GM12873 (cell line): ENCODE data around the gene DHX29.
A peak's percentile ranks its signal among the peaks of the same experiment; 100 is the strongest.

Experiments
- TF ChIP-seq, protein P1 (sequence below): IDR thresholded peaks from 2 replicates; pipeline ENCODE4 v1.5.1; 2012; ENCODE audit warnings: low read depth, mild to moderate bottlenecking, moderate library complexity, low read length, control low read depth; ENCODE audit not compliant: insufficient read depth; ENCODE audit errors: missing control alignments

Gene DHX29

DNA sequence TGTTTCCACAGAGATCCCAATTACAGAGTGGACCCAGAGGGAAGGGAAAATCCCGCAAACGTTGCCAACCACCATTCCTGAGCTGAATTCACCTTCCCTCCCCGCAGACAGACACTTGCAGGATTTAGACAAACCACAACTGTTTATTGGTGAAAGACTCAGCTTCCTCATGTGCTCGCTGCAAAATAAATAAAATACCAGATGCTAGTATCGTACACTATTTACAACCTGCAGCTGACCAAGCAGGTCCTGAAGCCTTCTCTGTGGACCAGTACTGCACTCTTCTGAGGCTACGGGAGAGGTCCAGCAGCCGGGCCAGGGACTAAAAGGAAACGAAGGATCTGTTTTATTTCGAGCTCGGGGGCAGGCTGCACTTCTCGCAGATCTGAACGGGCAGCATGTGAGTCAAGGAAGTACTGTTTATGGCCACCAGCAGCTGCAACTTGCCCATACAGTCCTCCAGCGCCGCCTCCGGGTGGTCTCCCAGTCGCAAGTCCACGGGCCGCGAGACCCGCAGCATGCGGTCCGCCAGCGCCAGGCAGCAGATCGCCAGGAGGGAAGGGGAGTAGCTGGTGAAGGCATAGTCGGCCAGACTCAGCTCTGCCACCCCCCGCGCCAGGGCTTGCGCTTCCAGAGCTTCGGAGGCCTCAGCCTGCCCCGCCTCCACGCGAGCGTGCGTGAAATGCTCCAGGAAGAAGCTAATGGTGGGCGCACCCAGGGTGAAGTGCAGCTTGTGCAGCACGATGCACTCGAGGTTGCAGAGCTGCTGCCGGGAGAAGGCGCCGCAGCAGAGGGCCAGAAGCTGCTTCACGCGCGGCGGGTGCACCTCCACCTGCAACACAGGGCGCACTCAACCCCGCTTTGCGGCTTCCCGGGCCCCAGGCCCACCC lies 76.2 kb downstream of the DHX29 start:
- TF ChIP-seq, protein P1, sequence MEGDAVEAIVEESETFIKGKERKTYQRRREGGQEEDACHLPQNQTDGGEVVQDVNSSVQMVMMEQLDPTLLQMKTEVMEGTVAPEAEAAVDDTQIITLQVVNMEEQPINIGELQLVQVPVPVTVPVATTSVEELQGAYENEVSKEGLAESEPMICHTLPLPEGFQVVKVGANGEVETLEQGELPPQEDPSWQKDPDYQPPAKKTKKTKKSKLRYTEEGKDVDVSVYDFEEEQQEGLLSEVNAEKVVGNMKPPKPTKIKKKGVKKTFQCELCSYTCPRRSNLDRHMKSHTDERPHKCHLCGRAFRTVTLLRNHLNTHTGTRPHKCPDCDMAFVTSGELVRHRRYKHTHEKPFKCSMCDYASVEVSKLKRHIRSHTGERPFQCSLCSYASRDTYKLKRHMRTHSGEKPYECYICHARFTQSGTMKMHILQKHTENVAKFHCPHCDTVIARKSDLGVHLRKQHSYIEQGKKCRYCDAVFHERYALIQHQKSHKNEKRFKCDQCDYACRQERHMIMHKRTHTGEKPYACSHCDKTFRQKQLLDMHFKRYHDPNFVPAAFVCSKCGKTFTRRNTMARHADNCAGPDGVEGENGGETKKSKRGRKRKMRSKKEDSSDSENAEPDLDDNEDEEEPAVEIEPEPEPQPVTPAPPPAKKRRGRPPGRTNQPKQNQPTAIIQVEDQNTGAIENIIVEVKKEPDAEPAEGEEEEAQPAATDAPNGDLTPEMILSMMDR = no peak

DNA sequence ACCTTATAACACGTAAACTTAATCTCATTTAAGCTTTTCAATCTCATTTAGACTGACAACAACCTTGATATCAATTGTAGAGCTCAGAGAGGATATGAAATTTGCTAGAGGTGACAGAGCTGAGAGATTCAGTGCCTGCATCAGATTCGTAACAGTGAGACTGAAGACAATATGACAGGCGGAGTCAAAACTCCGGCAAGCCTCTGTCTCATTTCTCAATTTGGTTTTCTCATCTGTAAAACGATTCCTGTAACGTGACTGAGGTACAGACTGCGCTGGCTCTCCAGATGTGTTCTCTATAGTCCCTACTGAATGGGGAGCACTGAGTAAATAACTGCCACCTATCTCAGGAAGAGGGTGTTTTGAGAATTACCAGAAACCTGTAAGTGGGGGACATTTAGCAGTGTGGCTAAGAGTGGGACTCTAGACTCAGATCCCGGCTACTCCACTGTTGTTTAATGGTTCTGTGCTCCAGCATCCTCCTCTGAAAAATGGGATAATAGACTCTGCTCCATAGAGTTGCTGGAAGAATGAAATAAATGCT lies 77.3 kb downstream of the DHX29 start:
- TF ChIP-seq, protein P1 = no peak

DNA sequence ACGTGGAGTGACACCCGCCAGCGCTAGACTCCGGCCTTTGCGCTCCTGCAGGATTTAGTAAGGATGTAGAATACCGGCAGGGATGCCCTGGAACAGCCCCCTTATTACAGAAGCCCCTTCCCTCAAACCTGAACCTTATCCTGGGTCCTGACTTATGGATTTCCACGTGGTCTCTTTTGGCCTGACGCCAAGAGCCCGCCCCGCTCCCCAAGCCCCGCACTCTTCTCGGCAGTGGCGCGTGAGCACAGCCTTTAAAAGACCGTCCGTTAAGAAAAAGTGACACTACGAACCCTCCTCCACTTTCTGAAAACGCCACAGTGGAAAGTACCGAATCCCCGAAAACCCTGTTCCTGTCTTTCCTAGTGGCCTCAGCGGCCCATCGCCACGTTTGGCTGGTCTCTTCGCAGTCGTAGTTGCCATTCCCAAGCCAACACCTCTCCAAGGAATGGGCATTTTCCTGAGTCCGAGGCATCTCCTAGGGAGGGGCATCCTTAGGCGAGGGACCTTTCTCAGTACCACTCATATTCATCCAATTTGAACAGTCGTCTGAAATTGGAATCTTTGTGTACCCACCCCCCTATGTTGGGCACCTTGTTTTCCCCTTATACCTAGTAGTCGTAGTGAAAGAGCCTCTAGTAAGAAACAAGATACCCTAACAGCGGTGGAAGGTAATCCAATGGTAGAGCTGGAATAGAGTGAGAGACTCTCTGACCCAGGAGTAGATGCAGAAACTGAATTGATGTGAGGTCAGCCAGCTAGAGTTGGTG lies 79.6 kb downstream of the DHX29 start:
- TF ChIP-seq, protein P1 = no peak

DNA sequence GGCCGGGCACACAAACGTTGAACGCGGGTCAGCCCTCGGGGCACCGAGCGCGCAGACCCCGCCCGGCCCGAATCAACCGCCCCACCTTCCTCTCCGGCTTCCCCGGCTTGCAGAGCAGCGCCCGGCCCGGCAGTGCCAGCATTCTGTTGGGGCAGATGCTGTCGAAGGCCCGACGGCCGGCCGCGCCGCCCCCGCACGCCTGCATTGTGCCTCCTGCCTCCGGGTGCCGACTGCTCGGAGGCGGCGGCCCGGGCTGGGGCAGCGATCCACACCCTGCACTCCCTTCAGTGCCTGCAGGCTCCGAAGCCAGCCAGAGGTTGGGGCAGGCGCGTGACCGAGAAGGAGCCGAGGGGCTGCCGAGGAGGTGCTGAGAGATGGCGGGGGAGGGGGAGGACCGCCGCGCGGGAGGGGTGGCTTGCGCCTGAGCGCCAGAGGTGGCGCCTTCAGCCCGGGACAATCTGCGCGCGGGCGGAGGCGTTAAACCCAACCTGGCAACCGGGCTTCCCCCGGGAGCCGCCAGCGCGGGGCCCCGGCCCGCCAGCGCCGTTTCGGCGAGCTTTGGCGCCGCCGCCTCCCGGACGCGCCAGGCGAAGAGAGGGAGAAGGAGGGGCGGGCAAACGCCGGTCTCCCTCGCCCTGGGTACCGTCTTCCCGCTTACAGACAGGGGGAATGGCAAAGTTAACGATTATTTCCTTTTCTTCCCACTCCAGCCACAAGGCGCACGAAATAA lies 80.4 kb downstream of the DHX29 start, which contains the start of gene MCIDAS:
TSS of gene MCIDAS (minus strand) at position 382 of the 730 bp plus-strand sequence. CDS start at position 205, 177 bp downstream.
- TF ChIP-seq, protein P1 = peak; percentile 31

DNA sequence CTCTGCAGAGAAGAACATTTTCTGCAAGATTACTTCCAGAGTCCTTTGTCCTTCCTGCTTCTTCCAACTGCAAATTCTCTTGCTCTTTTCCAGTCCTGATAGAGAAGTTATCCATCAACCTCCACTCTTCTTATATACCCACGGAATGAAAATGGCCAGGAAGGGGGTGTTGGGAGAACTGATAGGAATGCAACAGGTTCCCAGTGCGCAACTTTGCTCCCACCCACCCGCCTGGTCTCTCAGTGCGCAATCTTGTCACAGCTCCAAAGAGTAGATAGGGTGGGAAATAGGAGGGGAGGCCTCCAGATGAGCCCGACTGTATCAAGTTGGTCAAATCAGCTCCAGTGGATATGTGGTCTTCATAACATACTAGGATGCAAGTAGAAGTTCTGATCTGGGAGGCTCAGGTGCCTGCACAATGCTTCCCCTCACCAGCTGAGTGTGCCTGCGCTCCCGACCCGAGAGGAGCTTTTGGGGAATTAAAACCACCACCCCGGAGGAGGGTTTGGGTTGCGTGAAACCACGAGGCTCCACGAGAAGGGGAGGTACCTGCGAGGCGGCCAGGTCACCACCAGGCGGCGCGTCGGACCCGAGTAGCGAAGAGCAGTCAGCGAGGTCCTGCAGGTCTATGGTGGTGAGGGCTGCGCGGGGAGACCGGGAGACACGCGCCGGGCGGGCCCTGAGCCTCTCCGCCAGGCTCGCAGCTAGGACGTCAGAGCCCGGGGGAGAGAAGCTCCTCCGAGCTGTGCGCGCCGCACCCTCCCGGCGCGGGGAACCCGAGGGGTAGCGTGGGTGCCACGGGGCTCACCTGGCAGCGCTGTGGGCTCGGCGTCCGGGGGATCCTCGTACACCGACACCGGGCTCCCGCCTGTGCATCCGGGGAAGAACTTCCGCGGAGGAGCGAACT lies 81.2 kb downstream of the DHX29 start:
- TF ChIP-seq, protein P1 = peak; percentile 82

DNA sequence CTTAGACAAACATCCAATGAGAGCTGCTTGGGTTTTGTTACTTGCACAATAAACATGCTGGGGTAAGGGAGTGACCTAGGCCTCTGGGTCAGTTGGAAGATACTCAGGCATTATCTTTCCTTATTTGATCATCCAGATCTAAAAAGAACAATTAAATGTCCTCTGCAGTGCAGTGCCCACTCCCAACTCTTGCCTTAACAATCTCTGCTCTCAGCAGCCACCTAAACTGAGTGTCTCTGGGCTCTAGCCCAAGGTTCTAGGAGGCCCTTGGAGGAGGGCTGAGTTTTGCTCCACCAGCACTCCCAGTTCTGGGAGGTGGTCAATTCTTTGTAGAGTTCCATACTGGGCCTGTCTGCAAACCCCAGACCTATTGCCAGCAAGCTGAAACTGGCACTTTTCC lies 82.1 kb downstream of the DHX29 start:
- TF ChIP-seq, protein P1 = no peak
